Measurements from ENCODE around the gene APOC4.
A peak's percentile ranks its signal among the peaks of the same experiment; 100 is the strongest.
"Not testable (repeated sequence)": the region's sequence is repeated elsewhere in the genome, so short reads cannot be mapped to it uniquely, and the experiment has no call there.

APOC4 gene

GRCh38 chr19:44955505-44956439 lies 13.7 kb downstream of the APOC4 start:
- peaks cover 55% of the 10 kb centered on the region for H3K4me1 Mint-ChIP-seq
- DNase-seq (ENCODE audit: low spot score in 2 of 2): no peak

GRCh38 chr19:44957526-44957925 lies 15.5 kb downstream of the APOC4 start:
- H3K27ac Mint-ChIP-seq (ENCODE audit: low read depth): peak overlapping the region; percentile 89
- H3K27me3 Mint-ChIP-seq: no peaks in the 10 kb centered on the region
- DNase-seq (ENCODE audit: low spot score in 2 of 2): no peak
- H3K36me3 Mint-ChIP-seq (ENCODE audit: insufficient read depth): peaks cover 34% of the 10 kb centered on the region
- ATAC-seq (replicated peaks; ENCODE audit: extremely low read depth, poor library complexity, severe bottlenecking): no peak
- no peak overlapping the region for H3K4me3 Mint-ChIP-seq
- peaks cover 67% of the 10 kb centered on the region for H3K4me1 Mint-ChIP-seq
- H3K9me3 Mint-ChIP-seq: no peaks in the 10 kb centered on the region

More at GRCh38 chr19:44955505-44956439, 13.7 kb downstream of the APOC4 start:
- peaks cover 26% of the 10 kb centered on the region for H3K36me3 Mint-ChIP-seq (ENCODE audit: insufficient read depth)
- no peaks in the 10 kb centered on the region for H3K9me3 Mint-ChIP-seq
- no peaks in the 10 kb centered on the region for H3K27me3 Mint-ChIP-seq
- ATAC-seq (replicated peaks; ENCODE audit: extremely low read depth, poor library complexity, severe bottlenecking): peak; percentile 7
- peak overlapping the region; percentile 92 for H3K27ac Mint-ChIP-seq (ENCODE audit: low read depth)
- peak overlapping the region; percentile 91 for H3K4me3 Mint-ChIP-seq

GRCh38 chr19:44958090-44958489 lies 16.1 kb downstream of the APOC4 start:
- Mint-ChIP-seq H3K4me3 (no peak overlapping the region), H3K36me3 (ENCODE audit: insufficient read depth) (peaks cover 38% of the 10 kb centered on the region), H3K27ac (ENCODE audit: low read depth) (no peak overlapping the region), H3K9me3 (no peaks in the 10 kb centered on the region), H3K4me1 (peaks cover 67% of the 10 kb centered on the region), H3K27me3 (no peaks in the 10 kb centered on the region)
- no peak for ATAC-seq (replicated peaks; ENCODE audit: extremely low read depth, poor library complexity, severe bottlenecking)
- DNase-seq (ENCODE audit: low spot score in 2 of 2): no peak

- Mint-ChIP-seq H3K4me1 (peaks cover 56% of the 10 kb centered on the region), H3K9me3 (no peaks in the 10 kb centered on the region), H3K27ac (ENCODE audit: low read depth) (no peak overlapping the region), H3K4me3 (no peak overlapping the region), H3K27me3 (no peaks in the 10 kb centered on the region), H3K36me3 (ENCODE audit: insufficient read depth) (peaks cover 37% of the 10 kb centered on the region)
- DNase-seq (ENCODE audit: low spot score in 2 of 2) (no peak), ATAC-seq (replicated peaks; ENCODE audit: extremely low read depth, poor library complexity, severe bottlenecking) (no peak)
Observed at GRCh38 chr19:44959691-44960090, 17.7 kb downstream of the APOC4 start.

- DNase-seq (ENCODE audit: low spot score in 2 of 2) (no peak), ATAC-seq (replicated peaks; ENCODE audit: extremely low read depth, poor library complexity, severe bottlenecking) (no peak)
- Mint-ChIP-seq H3K4me3 (no peak overlapping the region), H3K36me3 (ENCODE audit: insufficient read depth) (peaks cover 37% of the 10 kb centered on the region), H3K27ac (ENCODE audit: low read depth) (peak overlapping the region; percentile 73), H3K27me3 (no peaks in the 10 kb centered on the region), H3K4me1 (peaks cover 45% of the 10 kb centered on the region), H3K9me3 (no peaks in the 10 kb centered on the region)
Observed at GRCh38 chr19:44960906-44961728, 19.1 kb downstream of the APOC4 start.

- H3K27ac Mint-ChIP-seq (ENCODE audit: low read depth): peak overlapping the region; percentile 73
- ATAC-seq (replicated peaks; ENCODE audit: extremely low read depth, poor library complexity, severe bottlenecking) (no peak), DNase-seq (ENCODE audit: low spot score in 2 of 2) (no peak)
- peaks cover 41% of the 10 kb centered on the region for H3K4me1 Mint-ChIP-seq
- peaks cover 39% of the 10 kb centered on the region for H3K36me3 Mint-ChIP-seq (ENCODE audit: insufficient read depth)
- H3K9me3 Mint-ChIP-seq: no peaks in the 10 kb centered on the region
- no peaks in the 10 kb centered on the region for H3K27me3 Mint-ChIP-seq
- no peak overlapping the region for H3K4me3 Mint-ChIP-seq
Observed at GRCh38 chr19:44961821-44962220, 19.8 kb downstream of the APOC4 start.

- Mint-ChIP-seq H3K4me3 (no peak overlapping the region), H3K9me3 (no peaks in the 10 kb centered on the region), H3K27ac (ENCODE audit: low read depth) (no peak overlapping the region), H3K36me3 (ENCODE audit: insufficient read depth) (peaks cover 38% of the 10 kb centered on the region), H3K4me1 (peaks cover 7% of the 10 kb centered on the region), H3K27me3 (no peaks in the 10 kb centered on the region)
- ATAC-seq (replicated peaks; ENCODE audit: extremely low read depth, poor library complexity, severe bottlenecking) (no peak), DNase-seq (ENCODE audit: low spot score in 2 of 2) (no peak)
Observed at GRCh38 chr19:44968118-44968517, 26.1 kb downstream of the APOC4 start.

GRCh38 chr19:44968670-44969069 lies 26.6 kb downstream of the APOC4 start:
- no peak overlapping the region for H3K27ac Mint-ChIP-seq (ENCODE audit: low read depth)
- H3K9me3 Mint-ChIP-seq: no peaks in the 10 kb centered on the region
- peaks cover 7% of the 10 kb centered on the region for H3K4me1 Mint-ChIP-seq
- ATAC-seq (replicated peaks; ENCODE audit: extremely low read depth, poor library complexity, severe bottlenecking) (no peak), DNase-seq (ENCODE audit: low spot score in 2 of 2) (no peak)
- H3K27me3 Mint-ChIP-seq: no peaks in the 10 kb centered on the region
- H3K36me3 Mint-ChIP-seq (ENCODE audit: insufficient read depth): peaks cover 37% of the 10 kb centered on the region
- no peak overlapping the region for H3K4me3 Mint-ChIP-seq

- DNase-seq (ENCODE audit: low spot score in 2 of 2) (no peak), ATAC-seq (replicated peaks; ENCODE audit: extremely low read depth, poor library complexity, severe bottlenecking) (no peak)
- Mint-ChIP-seq H3K4me3 (no peak overlapping the region), H3K36me3 (ENCODE audit: insufficient read depth) (peaks cover 40% of the 10 kb centered on the region), H3K4me1 (peaks cover 7% of the 10 kb centered on the region), H3K9me3 (no peaks in the 10 kb centered on the region), H3K27me3 (no peaks in the 10 kb centered on the region), H3K27ac (ENCODE audit: low read depth) (no peak overlapping the region)
Observed at GRCh38 chr19:44969437-44969836, 27.4 kb downstream of the APOC4 start.

GRCh38 chr19:44971451-44971850 lies 29.4 kb downstream of the APOC4 start:
- not testable (repeated sequence) for H3K27ac Mint-ChIP-seq (ENCODE audit: low read depth); H3K4me1 Mint-ChIP-seq; H3K4me3 Mint-ChIP-seq; DNase-seq (ENCODE audit: low spot score in 2 of 2); H3K9me3 Mint-ChIP-seq; H3K27me3 Mint-ChIP-seq; ATAC-seq (replicated peaks; ENCODE audit: extremely low read depth, poor library complexity, severe bottlenecking)
- H3K36me3 Mint-ChIP-seq (ENCODE audit: insufficient read depth): peaks cover 51% of the 10 kb centered on the region

- ATAC-seq (replicated peaks; ENCODE audit: extremely low read depth, poor library complexity, severe bottlenecking): no peak
- Mint-ChIP-seq H3K36me3 (ENCODE audit: insufficient read depth) (peaks cover 56% of the 10 kb centered on the region), H3K27ac (ENCODE audit: low read depth) (no peak overlapping the region), H3K27me3 (no peaks in the 10 kb centered on the region), H3K9me3 (no peaks in the 10 kb centered on the region), H3K4me1 (peaks cover 4% of the 10 kb centered on the region), H3K4me3 (no peak overlapping the region)
- no peak for DNase-seq (ENCODE audit: low spot score in 2 of 2)
Observed at GRCh38 chr19:44972802-44973201, 30.8 kb downstream of the APOC4 start.

GRCh38 chr19:44973982-44974735 lies 32.1 kb downstream of the APOC4 start:
- H3K9me3 Mint-ChIP-seq: no peaks in the 10 kb centered on the region
- no peak overlapping the region for H3K27ac Mint-ChIP-seq (ENCODE audit: low read depth)
- ATAC-seq (replicated peaks; ENCODE audit: extremely low read depth, poor library complexity, severe bottlenecking) (no peak), DNase-seq (ENCODE audit: low spot score in 2 of 2) (no peak)
- H3K4me1 Mint-ChIP-seq: no peaks in the 10 kb centered on the region
- H3K27me3 Mint-ChIP-seq: no peaks in the 10 kb centered on the region
- peaks cover 67% of the 10 kb centered on the region for H3K36me3 Mint-ChIP-seq (ENCODE audit: insufficient read depth)
- H3K4me3 Mint-ChIP-seq: no peak overlapping the region
